B cell (primary cell): ENCODE measurements around the gene PLXNA1. TPM values are rescaled to one million over a fixed set of nuclear protein-coding genes. Genes with fewer than 3 reads are reported as not detected.

Source experiments
- ATAC-seq: fragments of 200-7000 bp; cut with Tn5 transposase; one replicate; pipeline ENCODE4 v1.10.0; 2021; ENCODE audit warnings: low read depth, mild to moderate bottlenecking, moderate number of reproducible peaks, moderate library complexity
- CTCF ChIA-PET: fragments of 350-600 bp; sonication (Branson Sonifier 250); formaldehyde crosslinking; loops from one replicate; lab custom pipeline; 2021; ENCODE audit warnings: antibody characterized with exemption, inconsistent platforms; lab: Charles Lee
- POLR2A ChIA-PET: fragments of 350-600 bp; sonication (Branson Sonifier 250); formaldehyde crosslinking; loops from one replicate; lab custom pipeline; 2021; ENCODE audit warnings: antibody characterized with exemption; lab: Charles Lee
- DNase-seq: peaks from one replicate; pipeline ENCODE4 v3.0.0; 2013
- H2AFZ ChIP-seq: 2 replicates; pipeline ENCODE4 v1.6.1; 2012; ENCODE audit warnings: mild to moderate bottlenecking, low read depth, low read length; ENCODE audit not compliant: insufficient read depth, poor library complexity, severe bottlenecking
- H3K27ac ChIP-seq, 2 donors: 1 replicate in 1 of 2; 2 replicates in 1 of 2; pipeline ENCODE4 v1.5.1; 2012 to 2013; ENCODE audit warnings: low read length in 2 of 2, mild to moderate bottlenecking in 2 of 2, moderate library complexity in 1 of 2
- H3K27me3 ChIP-seq, 4 experiments: fragments of 200-600 bp in 1 of 4; sonication (generic) in 1 of 4; replicated peaks in 1 of 4; 1 replicate in 2 of 4; 2 replicates in 2 of 4; pipeline versions ENCODE4 v1.6.1 to v1.7.0; 2013 to 2016; ENCODE audit warnings: low read length in 3 of 4, mild to moderate bottlenecking in 2 of 4, mixed read lengths in 1 of 4, moderate library complexity in 1 of 4; ENCODE audit not compliant: insufficient read depth in 4 of 4, control insufficient read depth in 3 of 4; ENCODE audit errors: control extremely low read depth in 1 of 4
- H3K36me3 ChIP-seq, 2 experiments: replicated peaks in 1 of 2; 1 replicate in 1 of 2; 2 replicates in 1 of 2; pipeline versions ENCODE4 v1.6.1 to v1.7.1; 2013; ENCODE audit warnings: low read length in 1 of 2; ENCODE audit not compliant: insufficient read depth in 2 of 2, control insufficient read depth in 1 of 2; ENCODE audit errors: control extremely low read depth in 1 of 2, extremely low read depth in 1 of 2
- H3K4me1 ChIP-seq, 2 donors: fragments of 200-600 bp in 1 of 2; sonication (generic) in 1 of 2; 1 replicate in 1 of 2; 2 replicates in 1 of 2; pipeline versions ENCODE4 v1.5.1 to v1.6.1; 2013 to 2017; ENCODE audit warnings: low read length in 2 of 2; ENCODE audit not compliant: control insufficient read depth in 2 of 2, insufficient read depth in 2 of 2
- H3K4me2 ChIP-seq: replicated peaks from 2 replicates; pipeline ENCODE3; 2012; ENCODE audit warnings: mild to moderate bottlenecking, low read depth, low read length; ENCODE audit not compliant: poor library complexity, severe bottlenecking
- H3K4me3 ChIP-seq, 5 experiments: fragments of 200-600 bp in 1 of 5; sonication (generic) in 1 of 5; 1 replicate in 3 of 5; 2 replicates in 2 of 5; pipeline versions ENCODE4 v1.5.1 to v1.7.0; 2011 to 2016; ENCODE audit warnings: low read length in 4 of 5, mild to moderate bottlenecking in 4 of 5, low read depth in 2 of 5, control low read depth in 1 of 5, moderate library complexity in 1 of 5; ENCODE audit not compliant: insufficient read depth in 1 of 5; ENCODE audit errors: control extremely low read depth in 1 of 5, extremely low read depth in 1 of 5
- H3K79me2 ChIP-seq: fragments of 200-600 bp; sonication (generic); one replicate; pipeline ENCODE4 v1.6.0; 2016; ENCODE audit warnings: low read length; ENCODE audit not compliant: control insufficient read depth, insufficient read depth
- H3K9ac ChIP-seq: fragments of 200-600 bp; sonication (generic); 2 replicates; pipeline ENCODE4 v1.6.1; 2017; ENCODE audit warnings: mild to moderate bottlenecking, low read length, moderate library complexity
- H3K9me3 ChIP-seq, 3 donors: one replicate each; pipeline versions ENCODE4 v1.6.1 to v1.7.1; 2013; ENCODE audit warnings: low read length in 2 of 3; ENCODE audit not compliant: control insufficient read depth in 2 of 3, insufficient read depth in 1 of 3; ENCODE audit errors: control extremely low read depth in 1 of 3
- H4K20me1 ChIP-seq: 2 replicates; pipeline ENCODE4 v1.6.0; 2012; ENCODE audit warnings: mild to moderate bottlenecking, low read length; ENCODE audit not compliant: insufficient read depth, control insufficient read depth, poor library complexity, severe bottlenecking
- H3K27ac Mint-ChIP-seq: one replicate; pipeline ENCODE4 v1.8.0; 2021; ENCODE audit warnings: mixed read lengths
- H3K27me3 Mint-ChIP-seq: one replicate; pipeline ENCODE4 v1.8.0; 2021; ENCODE audit warnings: mixed read lengths
- H3K4me1 Mint-ChIP-seq: one replicate; pipeline ENCODE4 v1.8.0; 2021; ENCODE audit warnings: mixed read lengths
- H3K4me3 Mint-ChIP-seq: one replicate; pipeline ENCODE4 v1.8.0; 2021; ENCODE audit warnings: mixed read lengths
- H3K9me3 Mint-ChIP-seq: one replicate; pipeline ENCODE4 v1.8.0; 2022; ENCODE audit warnings: mixed read lengths; ENCODE audit not compliant: insufficient read depth
- EZH2 ChIP-seq: IDR thresholded peaks from 2 replicates; pipeline ENCODE4 v1.6.1; 2012; ENCODE audit warnings: borderline replicate concordance, low read depth, mild to moderate bottlenecking, moderate library complexity, low read length; ENCODE audit not compliant: insufficient read depth, poor library complexity, severe bottlenecking
- WGBS: methylation state at CpG from one replicate; pipeline ENCODE4 v1.1.5; 2013; ENCODE audit warnings: missing lambda C conversion rate; ENCODE audit not compliant: insufficient coverage; 5-methylcytosine and 5-hydroxymethylcytosine counted together
- intact Hi-C: fragments of 100-400 bp; cut with micrococcal nuclease; formaldehyde crosslinking; loops from one replicate; pipeline ENCODE4 v1.10.0; 2022
- polyA plus RNA-seq: library from polyadenylated mRNA; depleted of rRNA; stranded (reverse); fragments of >200 nt; gene quantifications from 2 replicates; pipeline ENCODE4 v1.2.3, GENCODE V29; 2012
- total RNA-seq, 2 donors: library from RNA; stranded (reverse); fragments of 120-200 nt in 1 of 2; gene quantifications; 1 replicate in 1 of 2; 2 replicates in 1 of 2; pipeline versions ENCODE4 v1.2.3 to v1.2.4, GENCODE V29; 2013 to 2022
- TF ChIP-seq, protein P1 (sequence below): fragments of 200-600 bp; IDR thresholded peaks from one replicate; pipeline ENCODE4 v1.8.0; 2022; ENCODE audit warnings: antibody characterized with exemption, mild to moderate bottlenecking

The PLXNA1 gene
- total and polyA plus RNA-seq, 2 donors (not counting 1 experiment from before 2014, with no cell fraction given), result 6.7 to 22.3 TPM

DNA sequence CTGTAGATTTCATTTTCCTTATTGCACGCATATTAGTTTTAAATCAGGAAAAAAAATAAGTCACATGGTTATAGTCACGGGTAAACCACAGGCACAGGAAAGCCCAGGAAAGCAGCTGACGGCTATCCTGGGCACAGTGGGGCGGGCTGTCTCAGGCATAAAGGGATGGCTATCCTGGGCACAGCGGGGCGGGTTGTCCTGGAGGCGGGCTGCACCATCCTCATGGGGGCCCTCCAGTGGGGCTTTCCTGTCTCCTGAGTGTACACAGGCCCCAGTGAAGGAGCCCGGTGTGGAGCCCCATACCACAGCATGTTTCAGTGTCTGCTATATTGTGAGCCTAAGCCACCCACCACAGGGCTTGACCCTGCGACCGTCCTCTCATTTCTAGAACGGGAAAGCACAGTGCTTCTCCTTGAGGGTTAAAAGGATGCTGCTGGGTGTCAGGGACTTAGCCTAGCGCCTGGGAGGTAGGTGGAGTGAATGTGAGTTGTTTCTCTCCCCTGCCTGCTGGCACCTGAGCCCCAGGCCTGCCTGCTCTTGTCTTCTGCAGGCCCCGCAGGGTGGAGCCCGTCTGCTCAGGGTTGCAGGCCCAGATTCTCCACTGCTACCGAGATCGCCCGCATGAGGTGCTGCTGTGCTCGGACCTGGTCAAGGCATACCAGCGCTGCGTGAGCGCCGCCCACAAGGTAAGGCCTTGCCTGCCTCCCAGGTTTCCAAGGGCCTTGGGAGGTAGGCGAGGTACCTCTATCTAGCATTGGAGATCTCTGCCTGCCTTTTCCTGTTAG lies 25.9 kb upstream of the PLXNA1 start:
- POLR2A ChIA-PET, result no interaction called here
- Mint-ChIP-seq H3K4me1 (peaks cover 56% of the 10 kb centered on the region), H3K27ac (peak overlapping the region; percentile 10), H3K4me3 (no peak overlapping the region), H3K9me3 (no peaks in the 10 kb centered on the region), H3K27me3 (no peaks in the 10 kb centered on the region)
- Histone ChIP-seq H3K4me2 (no peak overlapping the region), H2AFZ (no peak overlapping the region), H3K27me3 (no peaks in the 10 kb centered on the region), H3K36me3 (no peaks in the 10 kb centered on the region), H3K4me1 (peaks cover 18 to 38% of the 10 kb centered on the region in 2 donors), H3K79me2 (no peaks in the 10 kb centered on the region), H3K9me3 (peaks cover 0 to under 1% (median 0%) of the 10 kb centered on the region in 3 donors), H3K27ac (no peak overlapping the region), H4K20me1 (no peaks in the 10 kb centered on the region), H3K9ac (no peak overlapping the region), H3K4me3 (no peak overlapping the region)
- ATAC-seq (no peak), DNase-seq (no peak)
- intact Hi-C loops, result no loop called here
- TF ChIP-seq EZH2, result no peak
- TF ChIP-seq, protein P1, sequence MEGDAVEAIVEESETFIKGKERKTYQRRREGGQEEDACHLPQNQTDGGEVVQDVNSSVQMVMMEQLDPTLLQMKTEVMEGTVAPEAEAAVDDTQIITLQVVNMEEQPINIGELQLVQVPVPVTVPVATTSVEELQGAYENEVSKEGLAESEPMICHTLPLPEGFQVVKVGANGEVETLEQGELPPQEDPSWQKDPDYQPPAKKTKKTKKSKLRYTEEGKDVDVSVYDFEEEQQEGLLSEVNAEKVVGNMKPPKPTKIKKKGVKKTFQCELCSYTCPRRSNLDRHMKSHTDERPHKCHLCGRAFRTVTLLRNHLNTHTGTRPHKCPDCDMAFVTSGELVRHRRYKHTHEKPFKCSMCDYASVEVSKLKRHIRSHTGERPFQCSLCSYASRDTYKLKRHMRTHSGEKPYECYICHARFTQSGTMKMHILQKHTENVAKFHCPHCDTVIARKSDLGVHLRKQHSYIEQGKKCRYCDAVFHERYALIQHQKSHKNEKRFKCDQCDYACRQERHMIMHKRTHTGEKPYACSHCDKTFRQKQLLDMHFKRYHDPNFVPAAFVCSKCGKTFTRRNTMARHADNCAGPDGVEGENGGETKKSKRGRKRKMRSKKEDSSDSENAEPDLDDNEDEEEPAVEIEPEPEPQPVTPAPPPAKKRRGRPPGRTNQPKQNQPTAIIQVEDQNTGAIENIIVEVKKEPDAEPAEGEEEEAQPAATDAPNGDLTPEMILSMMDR, result no peak
- CTCF ChIA-PET, result no interaction called here
- WGBS, result 84% methylated on average over 22 of the region's 23 CpGs
